Measurements from ENCODE around the gene SARDH. TPM values are rescaled to one million over a fixed set of nuclear protein-coding genes. Genes with fewer than 3 reads are reported as not detected.
A peak's percentile ranks its signal among the peaks of the same experiment; 100 is the strongest.

The SARDH gene
- total and polyA plus RNA-seq, 2 of the 13 experiments (the other 11 are each of a cell fraction or from before 2014, with no cell fraction given) = 11.6 to 34.9 TPM

DNA sequence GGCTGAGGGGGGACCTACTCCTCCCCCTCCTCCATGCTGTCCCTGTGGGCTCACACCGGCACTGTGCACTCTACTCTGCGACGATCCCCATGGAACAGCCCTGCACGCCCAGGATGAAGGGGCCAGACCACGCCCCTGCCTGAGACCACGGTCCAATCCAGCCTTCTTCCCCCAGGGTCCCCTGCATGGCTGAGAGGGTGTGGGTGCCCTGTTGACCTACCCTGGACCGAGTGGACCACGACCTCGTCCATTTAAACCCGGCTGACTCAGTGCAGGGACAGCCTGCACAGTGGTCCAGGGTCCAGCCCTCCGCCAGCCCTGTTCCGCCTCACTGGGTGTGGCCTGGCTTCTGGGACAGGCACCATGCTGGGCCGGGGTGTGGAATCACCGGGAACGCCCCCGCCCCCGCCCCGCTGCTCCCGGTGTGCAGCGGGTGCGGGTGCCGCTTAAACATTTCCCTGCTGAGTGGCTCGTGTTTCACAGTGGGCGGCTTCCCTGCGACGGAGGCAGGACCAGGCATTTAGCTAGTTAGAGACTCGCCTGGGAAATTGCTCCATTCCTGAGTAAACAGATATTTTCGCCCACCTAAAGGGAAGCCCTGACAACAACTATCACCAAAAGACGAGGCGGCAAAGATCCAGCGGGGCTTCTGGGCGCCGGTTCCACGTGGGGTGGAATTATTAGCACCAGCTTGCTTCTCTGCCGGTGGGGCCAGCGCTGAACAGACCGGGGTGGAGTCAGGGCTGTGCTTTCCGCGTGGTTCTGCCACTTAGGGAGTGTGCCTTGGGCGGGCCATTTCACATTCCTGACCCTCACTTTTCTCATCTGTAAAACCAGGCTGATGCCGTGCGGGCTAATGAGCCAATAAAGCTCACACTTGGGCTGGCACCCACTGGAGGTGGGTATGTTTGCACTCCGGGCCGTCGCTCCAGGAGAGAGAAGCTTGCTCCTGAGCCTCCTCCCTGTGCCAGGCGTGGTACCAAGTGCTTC, 79.4 kb downstream of the SARDH start (continued):
- TF ChIP-seq RFX5 (IDR thresholded peaks at IDR 0.05; ENCODE audit: low read depth, low read length) = no peak
- TF ChIP-seq ZNF331 (CRISPR knock-in tag; IDR thresholded peaks at IDR 0.05) = peak; percentile 74
- TF ChIP-seq FOXO4 (CRISPR knock-in tag; conservative IDR thresholded peaks at IDR 0.05) = no peak
- peak; percentile 84 for TF ChIP-seq ZNF18 (CRISPR knock-in tag; IDR thresholded peaks at IDR 0.05; ENCODE audit: insufficient replicate concordance)
- TF ChIP-seq ZBTB20 (CRISPR knock-in tag; IDR thresholded peaks at IDR 0.05; ENCODE audit: borderline replicate concordance, low read depth) = peak; percentile 72
- TF ChIP-seq, protein P1, sequence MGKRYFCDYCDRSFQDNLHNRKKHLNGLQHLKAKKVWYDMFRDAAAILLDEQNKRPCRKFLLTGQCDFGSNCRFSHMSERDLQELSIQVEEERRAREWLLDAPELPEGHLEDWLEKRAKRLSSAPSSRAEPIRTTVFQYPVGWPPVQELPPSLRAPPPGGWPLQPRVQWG (CRISPR knock-in tag; IDR thresholded peaks at IDR 0.05; ENCODE audit: borderline replicate concordance, low read depth) = no peak
- no peak for TF ChIP-seq PBX3 (CRISPR knock-in tag; IDR thresholded peaks at IDR 0.05; ENCODE audit: borderline replicate concordance)
- TF ChIP-seq ZNF33A (CRISPR knock-in tag; IDR thresholded peaks at IDR 0.05; ENCODE audit: borderline replicate concordance) = 0 out of 2 replicates have a peak, but pooled peaks have one; percentile 29
- no peak for TF ChIP-seq MXD4 (CRISPR knock-in tag; IDR thresholded peaks at IDR 0.05)
- TF ChIP-seq SKI (IDR thresholded peaks at IDR 0.05; ENCODE audit: partially characterized antibody) = peak; percentile 39
- TF ChIP-seq ZNF484 (CRISPR knock-in tag; IDR thresholded peaks at IDR 0.05; ENCODE audit: borderline replicate concordance, low read depth) = no peak
- no peak for TF ChIP-seq TCF7 (IDR thresholded peaks at IDR 0.05; ENCODE audit: low read depth)
- no peak for TF ChIP-seq ZNF891 (CRISPR knock-in tag; IDR thresholded peaks at IDR 0.05)
- no peak for TF ChIP-seq ZNF10 (CRISPR knock-in tag; IDR thresholded peaks at IDR 0.05; ENCODE audit: borderline replicate concordance, low read depth)
- TF ChIP-seq RELA (CRISPR knock-in tag; IDR thresholded peaks at IDR 0.05) = no peak
- TF ChIP-seq MLLT10 (CRISPR knock-in tag; IDR thresholded peaks at IDR 0.05) = no peak
- TF ChIP-seq, protein P2, sequence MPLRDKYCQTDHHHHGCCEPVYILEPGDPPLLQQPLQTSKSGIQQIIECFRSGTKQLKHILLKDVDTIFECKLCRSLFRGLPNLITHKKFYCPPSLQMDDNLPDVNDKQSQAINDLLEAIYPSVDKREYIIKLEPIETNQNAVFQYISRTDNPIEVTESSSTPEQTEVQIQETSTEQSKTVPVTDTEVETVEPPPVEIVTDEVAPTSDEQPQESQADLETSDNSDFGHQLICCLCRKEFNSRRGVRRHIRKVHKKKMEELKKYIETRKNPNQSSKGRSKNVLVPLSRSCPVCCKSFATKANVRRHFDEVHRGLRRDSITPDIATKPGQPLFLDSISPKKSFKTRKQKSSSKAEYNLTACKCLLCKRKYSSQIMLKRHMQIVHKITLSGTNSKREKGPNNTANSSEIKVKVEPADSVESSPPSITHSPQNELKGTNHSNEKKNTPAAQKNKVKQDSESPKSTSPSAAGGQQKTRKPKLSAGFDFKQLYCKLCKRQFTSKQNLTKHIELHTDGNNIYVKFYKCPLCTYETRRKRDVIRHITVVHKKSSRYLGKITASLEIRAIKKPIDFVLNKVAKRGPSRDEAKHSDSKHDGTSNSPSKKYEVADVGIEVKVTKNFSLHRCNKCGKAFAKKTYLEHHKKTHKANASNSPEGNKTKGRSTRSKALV (CRISPR knock-in tag; IDR thresholded peaks at IDR 0.05) = no peak; the same call in none of the 2 replicates
- TF ChIP-seq KLF9 (CRISPR knock-in tag; IDR thresholded peaks at IDR 0.05; ENCODE audit: low read depth) = peak; percentile 60; the same call in 1 of the 2 replicates
- TF ChIP-seq MAFK (conservative IDR thresholded peaks at IDR 0.05 in 1 of 2, IDR thresholded peaks at IDR 0.05 in 1 of 2; ENCODE audit: low read length in 2 of 2) = no peak
- peak; percentile 79 for TF ChIP-seq HOXA3 (CRISPR knock-in tag; IDR thresholded peaks at IDR 0.05)
- no peak for TF ChIP-seq KLF6 (CRISPR knock-in tag; IDR thresholded peaks at IDR 0.05)
- no peak for TF ChIP-seq KLF13 (CRISPR knock-in tag; IDR thresholded peaks at IDR 0.05)
- no peak for TF ChIP-seq CAMTA2 (CRISPR knock-in tag; IDR thresholded peaks at IDR 0.05; ENCODE audit: borderline replicate concordance)
